Measurements from ENCODE around the gene EME1. TPM values are rescaled to one million over a fixed set of nuclear protein-coding genes. Genes with fewer than 3 reads are reported as not detected.

Gene EME1
- total RNA-seq, 4 donors from 2014 or later: 0.27 to 1.3 (median 0.38) TPM

GRCh38 chr17:50355701-50356341 lies 17.2 kb upstream of the EME1 start:
- intact Hi-C loops (cut with DNase I; ENCODE audit: low total_unique reads): no loop called here
- 78 to 83% methylated on average over 11 to 20 of the region's 20 CpGs for WGBS, 2 donors
- no peak for TF ChIP-seq POLR2A (IDR thresholded peaks at IDR 0.05)
- no peak for TF ChIP-seq CTCF (IDR thresholded peaks at IDR 0.05)
- no peak overlapping the region for H3K4me3 ChIP-seq (ENCODE audit: low read depth, poor library complexity, severe bottlenecking)
- DNase-seq (ENCODE audit: low spot score in 2 of 2): peak in 1 of 2 donors; percentile 83

- WGBS, 2 donors: 87 to 98% methylated on average over 7 to 12 of the region's 12 CpGs
- no peak overlapping the region for H3K4me3 ChIP-seq (ENCODE audit: low read depth, poor library complexity, severe bottlenecking)
- TF ChIP-seq POLR2A (IDR thresholded peaks at IDR 0.05) (no peak), CTCF (IDR thresholded peaks at IDR 0.05) (no peak)
- DNase-seq (ENCODE audit: low spot score in 2 of 2): peak in 1 of 2 donors; percentile 80
- intact Hi-C loops (cut with DNase I; ENCODE audit: low total_unique reads): no loop called here
Measured at GRCh38 chr17:50356418-50356817, 16.6 kb upstream of the EME1 start.

- no peak for TF ChIP-seq CTCF (IDR thresholded peaks at IDR 0.05)
- no peak for TF ChIP-seq POLR2A (IDR thresholded peaks at IDR 0.05)
- intact Hi-C loops (cut with DNase I; ENCODE audit: low total_unique reads): no loop called here
- 96 to 97% methylated on average over 12 of the region's 12 CpGs for WGBS, 2 donors
- no peak overlapping the region for H3K4me3 ChIP-seq (ENCODE audit: low read depth, poor library complexity, severe bottlenecking)
- DNase-seq (ENCODE audit: low spot score in 2 of 2): peak in 1 of 2 donors; percentile 81
Measured at GRCh38 chr17:50356892-50357510, 16.0 kb upstream of the EME1 start.

- intact Hi-C loops (cut with DNase I; ENCODE audit: low total_unique reads): no loop called here
- 93 to 96% methylated on average over 15 to 17 of the region's 17 CpGs for WGBS, 2 donors
- no peak overlapping the region for H3K4me3 ChIP-seq (ENCODE audit: low read depth, poor library complexity, severe bottlenecking)
- DNase-seq (ENCODE audit: low spot score in 2 of 2): peak in 1 of 2 donors; percentile 48
- TF ChIP-seq CTCF (IDR thresholded peaks at IDR 0.05) (no peak), POLR2A (IDR thresholded peaks at IDR 0.05) (no peak)
Measured at GRCh38 chr17:50358177-50358576, 14.9 kb upstream of the EME1 start.

- H3K4me3 ChIP-seq (ENCODE audit: low read depth, poor library complexity, severe bottlenecking): no peak overlapping the region
- intact Hi-C loops (cut with DNase I; ENCODE audit: low total_unique reads): no loop called here
- no peak for TF ChIP-seq CTCF (IDR thresholded peaks at IDR 0.05)
- no peak for TF ChIP-seq POLR2A (IDR thresholded peaks at IDR 0.05)
- DNase-seq (ENCODE audit: low spot score in 2 of 2): peak in 1 of 2 donors; percentile 57
- 73 to 87% methylated on average over 5 of the region's 5 CpGs for WGBS, 2 donors
Measured at GRCh38 chr17:50359005-50359699, 13.9 kb upstream of the EME1 start.

Data from lower leg skin (tissue), 4 donors.